ENCODE measurements around the gene GNG2. TPM values are rescaled to one million over a fixed set of nuclear protein-coding genes. Genes with fewer than 3 reads are reported as not detected.
A peak's percentile ranks its signal among the peaks of the same experiment; 100 is the strongest.

The GNG2 gene
- total RNA-seq, 4 donors from 2014 or later = 0.77 to 62.1 (median 10.3) TPM

DNA sequence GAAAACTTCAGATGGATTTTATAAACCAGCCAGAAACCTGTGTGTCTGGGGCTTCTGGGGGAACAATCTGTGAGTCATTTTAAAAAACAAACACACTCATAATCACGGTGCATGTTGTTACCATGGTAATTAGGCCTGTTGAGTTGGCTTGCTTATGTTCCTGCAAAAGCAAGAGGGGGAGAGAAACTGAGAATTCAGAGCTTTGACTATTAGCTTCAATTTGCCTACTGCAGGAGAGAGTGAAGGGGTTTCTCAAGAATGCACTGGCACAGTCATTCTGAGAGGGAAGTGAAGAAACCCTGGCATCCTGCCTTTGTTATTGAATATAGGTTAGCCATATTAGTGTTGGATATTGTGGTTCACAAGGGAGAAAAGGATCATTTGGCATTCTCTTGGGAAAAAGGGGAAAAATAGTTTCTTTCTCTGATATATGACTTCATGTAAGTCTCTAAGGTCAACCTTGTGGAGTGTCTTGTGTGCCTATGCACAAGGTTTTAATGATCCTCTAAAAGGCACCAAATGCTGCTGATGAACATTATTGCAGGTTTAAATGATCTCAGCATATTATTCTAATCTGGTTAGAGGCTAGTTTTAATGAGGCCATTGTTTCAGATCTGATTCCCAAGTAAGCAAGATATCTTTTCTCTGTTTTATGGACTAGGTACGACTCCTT, 12.9 kb downstream of the GNG2 start:
- Histone ChIP-seq H3K27ac (peak overlapping the region; percentile 4 to 38), H3K36me3 (no peaks in the 10 kb centered on the region)

DNA sequence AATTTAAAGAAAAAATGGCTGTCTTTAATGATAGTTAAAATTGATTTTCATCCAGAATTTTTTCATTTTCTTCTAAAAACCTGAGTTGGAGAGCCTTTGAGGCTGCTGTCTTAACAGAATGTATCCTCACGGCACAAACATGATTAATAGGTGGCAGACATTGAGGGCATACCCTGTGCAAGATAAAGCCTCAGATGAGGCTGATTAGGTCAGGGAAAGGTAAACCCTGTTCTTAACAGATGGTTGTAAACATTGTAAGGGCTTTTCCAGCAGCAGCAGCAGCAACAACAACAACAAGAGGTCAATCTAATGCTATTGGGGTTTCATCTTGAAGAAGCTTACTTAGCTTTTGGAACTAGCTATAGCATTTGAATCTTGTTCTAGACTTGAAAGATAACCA, 17.4 kb downstream of the GNG2 start:
- Histone ChIP-seq H3K9me3 (no peaks in the 10 kb centered on the region), H3K4me3 (no peak overlapping the region), H3K27ac (no peak overlapping the region), H3K27me3 (no peaks in the 10 kb centered on the region), H3K36me3 (no peaks in the 10 kb centered on the region), H3K4me1 (no peaks in the 10 kb centered on the region)
- TF ChIP-seq, protein P1, sequence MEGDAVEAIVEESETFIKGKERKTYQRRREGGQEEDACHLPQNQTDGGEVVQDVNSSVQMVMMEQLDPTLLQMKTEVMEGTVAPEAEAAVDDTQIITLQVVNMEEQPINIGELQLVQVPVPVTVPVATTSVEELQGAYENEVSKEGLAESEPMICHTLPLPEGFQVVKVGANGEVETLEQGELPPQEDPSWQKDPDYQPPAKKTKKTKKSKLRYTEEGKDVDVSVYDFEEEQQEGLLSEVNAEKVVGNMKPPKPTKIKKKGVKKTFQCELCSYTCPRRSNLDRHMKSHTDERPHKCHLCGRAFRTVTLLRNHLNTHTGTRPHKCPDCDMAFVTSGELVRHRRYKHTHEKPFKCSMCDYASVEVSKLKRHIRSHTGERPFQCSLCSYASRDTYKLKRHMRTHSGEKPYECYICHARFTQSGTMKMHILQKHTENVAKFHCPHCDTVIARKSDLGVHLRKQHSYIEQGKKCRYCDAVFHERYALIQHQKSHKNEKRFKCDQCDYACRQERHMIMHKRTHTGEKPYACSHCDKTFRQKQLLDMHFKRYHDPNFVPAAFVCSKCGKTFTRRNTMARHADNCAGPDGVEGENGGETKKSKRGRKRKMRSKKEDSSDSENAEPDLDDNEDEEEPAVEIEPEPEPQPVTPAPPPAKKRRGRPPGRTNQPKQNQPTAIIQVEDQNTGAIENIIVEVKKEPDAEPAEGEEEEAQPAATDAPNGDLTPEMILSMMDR (IDR thresholded peaks at IDR 0.05) = no peak
- no peak for TF ChIP-seq POLR2A (IDR thresholded peaks at IDR 0.05)
- DNase-seq = no peak
- intact Hi-C loops (cut with DNase I; ENCODE audit: low total_unique reads) = no loop called here

More for the DNA sequence above, 12.9 kb downstream of the GNG2 start:
- H3K27me3 ChIP-seq = no peaks in the 10 kb centered on the region
- H3K4me1 ChIP-seq = no peaks in the 10 kb centered on the region
- intact Hi-C loops (cut with DNase I; ENCODE audit: low total_unique reads) = no loop called here
- TF ChIP-seq POLR2A (IDR thresholded peaks at IDR 0.05) = no peak
- TF ChIP-seq, protein P1 (IDR thresholded peaks at IDR 0.05) = no peak
- H3K9me3 ChIP-seq = no peaks in the 10 kb centered on the region
- no peak overlapping the region for H3K4me3 ChIP-seq
- no peak for DNase-seq

DNA sequence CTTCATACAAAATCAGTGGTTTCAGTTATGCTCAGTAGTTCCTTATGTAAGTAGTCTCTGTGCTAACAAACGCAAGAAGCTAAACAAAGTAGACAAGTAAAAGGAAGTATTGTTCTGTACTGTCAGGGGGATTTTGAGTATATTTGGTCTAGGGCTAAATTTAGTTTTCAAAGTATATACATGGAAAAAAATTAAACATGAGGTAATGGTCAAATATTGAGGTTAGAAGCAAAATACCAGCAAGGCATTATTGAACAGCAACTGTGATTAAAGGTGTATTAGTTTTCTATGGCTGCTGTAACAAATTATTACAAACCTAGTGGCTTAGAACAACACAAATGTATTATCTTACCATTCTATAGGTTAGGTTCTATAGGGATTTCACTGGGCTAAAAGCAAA, 18.8 kb downstream of the GNG2 start:
- no peak for TF ChIP-seq POLR2A (IDR thresholded peaks at IDR 0.05)
- TF ChIP-seq, protein P1 (IDR thresholded peaks at IDR 0.05) = no peak
- DNase-seq = no peak
- no peaks in the 10 kb centered on the region for H3K9me3 ChIP-seq
- intact Hi-C loops (cut with DNase I; ENCODE audit: low total_unique reads) = no loop called here
- no peaks in the 10 kb centered on the region for H3K27me3 ChIP-seq
- H3K27ac ChIP-seq = no peak overlapping the region
- H3K4me1 ChIP-seq = no peaks in the 10 kb centered on the region
- H3K36me3 ChIP-seq = no peaks in the 10 kb centered on the region
- H3K4me3 ChIP-seq = no peak overlapping the region

DNA sequence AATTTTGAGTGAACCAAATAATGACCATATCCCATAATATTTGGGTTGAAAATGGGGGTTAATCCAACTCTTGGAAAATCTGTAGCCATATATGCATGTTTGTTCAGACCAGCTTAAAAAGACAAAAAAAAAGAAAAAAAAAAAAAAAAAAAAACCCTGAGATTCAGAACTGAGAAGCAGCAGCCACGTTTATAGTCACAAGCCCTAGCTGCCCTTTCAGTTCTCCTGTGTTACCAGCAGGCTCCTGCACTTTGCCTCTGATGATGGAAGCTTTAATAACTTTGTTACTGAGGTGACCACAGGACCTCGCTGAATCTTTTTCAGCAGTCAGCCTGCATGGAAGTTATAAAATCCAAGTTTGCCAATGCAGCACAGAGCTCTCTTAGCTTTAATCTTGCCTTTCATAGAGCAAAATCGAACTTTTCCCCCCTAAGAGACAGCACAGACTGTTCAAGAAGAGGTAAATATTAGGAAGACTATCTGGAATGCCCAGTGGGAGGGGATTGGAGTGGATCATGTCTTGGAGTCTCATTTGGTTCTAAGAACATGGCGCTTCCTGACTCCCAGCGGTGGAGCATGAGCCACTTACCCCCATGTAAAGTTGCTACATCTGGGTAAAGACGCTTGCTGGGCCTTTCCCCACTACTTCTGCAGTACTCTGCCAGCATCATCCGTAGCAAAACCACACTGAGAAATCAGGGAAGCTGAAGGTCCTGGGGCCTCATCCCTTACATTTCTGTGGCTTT, 20.6 kb downstream of the GNG2 start:
- no peaks in the 10 kb centered on the region for H3K27me3 ChIP-seq
- no peak for TF ChIP-seq POLR2A (IDR thresholded peaks at IDR 0.05)
- TF ChIP-seq, protein P1 (IDR thresholded peaks at IDR 0.05) = no peak
- intact Hi-C loops (cut with DNase I; ENCODE audit: low total_unique reads) = no loop called here
- DNase-seq = peak in 1 of 2 donors; percentile 24
- H3K36me3 ChIP-seq = no peaks in the 10 kb centered on the region
- H3K4me1 ChIP-seq = no peaks in the 10 kb centered on the region
- H3K27ac ChIP-seq = peak overlapping the region; percentile 2 to 9
- H3K9me3 ChIP-seq = no peaks in the 10 kb centered on the region
- H3K4me3 ChIP-seq = no peak overlapping the region

DNA sequence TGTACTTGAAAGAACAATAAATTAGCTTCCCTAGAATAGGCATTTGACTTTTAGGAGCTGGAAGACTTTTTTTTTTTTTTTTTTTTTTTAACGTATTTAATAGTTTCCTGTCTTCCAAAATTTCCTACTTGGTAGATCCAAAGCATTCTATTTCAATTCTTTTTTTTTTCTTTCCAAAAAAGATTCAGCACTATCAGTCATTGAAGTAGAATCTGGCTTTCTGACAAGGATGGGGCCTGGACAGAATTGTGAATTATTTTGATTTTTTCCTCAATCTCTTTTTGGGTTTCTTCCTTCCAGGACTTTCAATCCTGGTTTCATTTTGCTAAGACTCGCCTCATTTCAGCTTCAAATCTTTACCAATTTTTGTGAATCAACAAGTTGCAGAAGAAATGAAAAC, 21.2 kb downstream of the GNG2 start:
- H3K27ac ChIP-seq = peak overlapping the region; percentile 2 to 9
- TF ChIP-seq, protein P1 (IDR thresholded peaks at IDR 0.05) = no peak
- TF ChIP-seq POLR2A (IDR thresholded peaks at IDR 0.05) = no peak
- H3K4me1 ChIP-seq = no peaks in the 10 kb centered on the region
- H3K9me3 ChIP-seq = no peaks in the 10 kb centered on the region
- H3K36me3 ChIP-seq = no peaks in the 10 kb centered on the region
- DNase-seq = no peak
- intact Hi-C loops (cut with DNase I; ENCODE audit: low total_unique reads) = no loop called here
- H3K4me3 ChIP-seq = peak overlapping the region in 1 of 2 donors; percentile 3
- no peaks in the 10 kb centered on the region for H3K27me3 ChIP-seq

Data from uterus (tissue), 4 donors.